ENCODE results near the gene NCOA3.

DNA sequence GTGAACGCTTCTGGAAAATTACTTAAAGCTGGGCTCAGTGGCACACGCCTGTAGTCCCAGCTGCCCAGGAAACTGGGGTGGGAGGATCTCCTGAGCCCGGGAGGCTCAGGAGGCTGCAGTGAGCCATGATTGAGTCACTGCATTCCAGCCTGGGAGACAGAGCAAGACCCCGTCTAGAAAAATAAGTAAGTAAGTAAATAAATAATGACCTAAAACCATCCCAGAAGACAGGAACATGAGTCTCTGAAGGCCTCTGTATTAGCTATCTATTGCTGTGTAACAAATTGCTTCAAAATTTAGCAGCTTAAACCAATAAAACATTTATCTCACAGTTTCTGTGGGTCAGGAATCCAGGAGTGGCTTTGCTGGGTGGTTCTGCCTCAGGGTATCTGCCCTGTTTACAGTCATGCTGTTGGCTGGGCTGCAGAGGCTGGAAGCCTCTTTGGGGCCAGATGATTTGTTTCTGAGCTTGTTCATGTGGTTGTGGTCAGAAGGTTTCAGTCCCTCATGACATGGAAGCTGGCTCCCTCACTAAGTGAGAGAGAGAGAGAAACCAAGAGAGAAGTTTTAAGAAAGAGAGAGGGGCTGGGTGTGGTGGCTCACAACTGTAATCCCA lies 48.4 kb upstream of the NCOA3 start:
- TF ChIP-seq POLR2A (IDR thresholded peaks at IDR 0.05; ENCODE audit: low read depth, low read length) = 0 out of 2 replicates have a peak, but pooled peaks have one; percentile 21
- peak; percentile 54; the same call in 1 of the 2 replicates for TF ChIP-seq TAF1 (IDR thresholded peaks at IDR 0.05; ENCODE audit: borderline replicate concordance, low read depth, low read length)
